GM18907 (cell line): ENCODE data around the gene TAS2R10.

Experiments
- ATAC-seq: cut with Tn5 transposase; IDR thresholded peaks from one replicate; pipeline ENCODE4 v1.9.1; 2021; ENCODE audit warnings: mild to moderate bottlenecking, moderate library complexity; ENCODE audit not compliant: unreplicated experiment

The TAS2R10 gene

DNA sequence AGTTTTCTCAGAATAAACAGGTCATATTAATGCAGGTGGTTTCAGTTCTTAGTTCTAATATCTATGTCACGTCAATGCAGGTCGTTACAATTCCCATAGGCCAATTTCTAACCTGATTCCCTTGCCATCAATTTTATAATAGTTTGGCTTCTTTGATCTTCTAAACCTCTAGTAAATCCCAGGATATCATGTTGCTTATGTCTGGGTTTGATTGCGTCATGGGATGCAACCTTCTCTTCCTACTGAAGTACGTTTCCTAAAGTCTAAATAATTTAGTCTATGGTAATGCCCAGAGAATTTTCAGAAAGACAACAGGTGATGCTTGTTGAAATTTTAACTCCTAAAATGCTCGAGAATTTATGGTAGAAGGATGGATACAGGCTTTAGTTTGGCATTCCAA, 42.9 kb downstream of the TAS2R10 start:
- ATAC-seq: no peak

DNA sequence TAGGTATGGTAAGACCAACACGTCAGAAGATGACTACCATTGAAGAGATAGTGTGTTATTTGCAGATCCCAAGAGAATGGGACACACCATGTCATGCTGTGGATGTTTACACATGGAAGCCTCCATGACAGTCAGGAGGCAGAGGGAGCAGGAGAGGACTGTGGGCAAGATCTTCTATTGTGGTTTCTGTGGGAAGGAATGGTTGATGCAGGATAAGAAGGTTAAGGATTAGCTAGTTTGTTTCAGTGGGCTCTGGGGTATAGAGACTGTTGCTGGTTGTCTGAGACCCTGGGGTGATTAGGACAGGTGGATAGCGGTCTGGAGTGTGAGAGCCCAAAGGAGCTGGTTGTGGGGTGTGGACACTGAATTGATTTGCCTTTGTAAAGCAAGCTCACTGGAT, 47.1 kb downstream of the TAS2R10 start:
- ATAC-seq: no peak
